ENCODE data around the gene KLHDC8A. TPM values are rescaled to one million over a fixed set of nuclear protein-coding genes. Genes with fewer than 3 reads are reported as not detected.
"Not testable (repeated sequence)": the region's sequence is repeated elsewhere in the genome, so short reads cannot be mapped to it uniquely, and the experiment has no call there.

The KLHDC8A gene
- total RNA-seq, 3 donors from 2014 or later, result 0.17 to 1.8 (median 0.78) TPM

- Histone ChIP-seq H3K36me3 (ENCODE audit: low read depth) (no peaks in the 10 kb centered on the region), H3K9me3 (no peaks in the 10 kb centered on the region), H3K4me1 (ENCODE audit: low read depth) (peaks cover 15% of the 10 kb centered on the region), H3K4me3 (no peak overlapping the region)
- ATAC-seq (peak; percentile 14), DNase-seq (no peak)
- intact Hi-C loops (cut with DNase I, micrococcal nuclease), result no loop called here
- TF ChIP-seq CTCF (IDR thresholded peaks at IDR 0.05), result no peak
Measured at GRCh38 chr1:205301842-205302588, 54.7 kb downstream of the KLHDC8A start.

- no peak overlapping the region for H3K4me3 ChIP-seq
- no peak for TF ChIP-seq CTCF (IDR thresholded peaks at IDR 0.05)
- ATAC-seq (peak; percentile 66), DNase-seq (peak; percentile 44 to 78 (median 52))
- H3K4me1 ChIP-seq (ENCODE audit: low read depth), result peaks cover 8% of the 10 kb centered on the region
- intact Hi-C loops (cut with DNase I, micrococcal nuclease), result no loop called here
- no peaks in the 10 kb centered on the region for H3K36me3 ChIP-seq (ENCODE audit: low read depth)
- no peaks in the 10 kb centered on the region for H3K9me3 ChIP-seq
Measured at GRCh38 chr1:205301205-205301821, 55.4 kb downstream of the KLHDC8A start.

GRCh38 chr1:205300149-205300548 is 56.6 kb downstream of the KLHDC8A start:
- Histone ChIP-seq H3K4me1 (ENCODE audit: low read depth) (peaks cover 7% of the 10 kb centered on the region), H3K9me3 (no peaks in the 10 kb centered on the region), H3K4me3 (no peak overlapping the region), H3K36me3 (ENCODE audit: low read depth) (no peaks in the 10 kb centered on the region)
- ATAC-seq, result no peak
- no peak for DNase-seq
- intact Hi-C loops (cut with DNase I, micrococcal nuclease), result no loop called here
- TF ChIP-seq CTCF (IDR thresholded peaks at IDR 0.05), result no peak

- no peak for DNase-seq
- ATAC-seq, result no peak
- no peaks in the 10 kb centered on the region for H3K9me3 ChIP-seq
- no peak overlapping the region for H3K4me3 ChIP-seq
- intact Hi-C loops (cut with DNase I, micrococcal nuclease), result no loop called here
- no peaks in the 10 kb centered on the region for H3K36me3 ChIP-seq (ENCODE audit: low read depth)
- no peak for TF ChIP-seq CTCF (IDR thresholded peaks at IDR 0.05)
- H3K4me1 ChIP-seq (ENCODE audit: low read depth), result peaks cover 7% of the 10 kb centered on the region
Measured at GRCh38 chr1:205298191-205298994, 58.3 kb downstream of the KLHDC8A start.

GRCh38 chr1:205297546-205298177 is 59.1 kb downstream of the KLHDC8A start:
- intact Hi-C loops (cut with DNase I, micrococcal nuclease); H3K4me3 ChIP-seq; H3K9me3 ChIP-seq; DNase-seq; H3K36me3 ChIP-seq (ENCODE audit: low read depth); H3K4me1 ChIP-seq (ENCODE audit: low read depth); ATAC-seq: not testable (repeated sequence)
